A549 (cell line): ENCODE data around the gene ANK2. TPM values are rescaled to one million over a fixed set of nuclear protein-coding genes. Genes with fewer than 3 reads are reported as not detected.

ENCODE experiments used
- ATAC-seq, 2 experiments: fragments of 200-7000 bp in 1 of 2; fragments of >200 bp in 1 of 2; cut with Nextera tagmentation in 1 of 2; cut with Tn5 transposase in 1 of 2; 3 replicates each; pipeline versions ENCODE4 v1.8.0 to v1.9.1; 2018 to 2020; ENCODE audit warnings: mild to moderate bottlenecking in 1 of 2, moderate library complexity in 1 of 2
- CTCF ChIA-PET: fragments of 300-600 bp; sonication (Branson Sonifier 250); formaldehyde crosslinking; extraction: SDS; loops from one replicate; lab custom pipeline; 2021; ENCODE audit warnings: antibody characterized with exemption, inconsistent platforms; lab: Yijun Ruan, JAX
- POLR2A ChIA-PET: fragments of 350-600 bp; formaldehyde crosslinking; extraction: SDS; loops from one replicate; lab custom pipeline; 2021; ENCODE audit warnings: antibody characterized with exemption, inconsistent platforms; lab: Yijun Ruan, JAX
- DNase-seq, 2 experiments: peaks; one replicate each; pipeline versions ENCODE4 v3.0.0 to v3.0.0-alpha.2; 2011 to 2016; ENCODE audit warnings: low read depth in 1 of 2, low spot score in 1 of 2
- FAIRE-seq: peaks from 2 replicates; lab custom pipeline; 2011; peaks lifted over from hg19 to GRCh38; lab: Jason Lieb, UNC
- H3K27ac ChIP-seq, 2 experiments: fragments of >200 bp; sonication (Bioruptor Twin); formaldehyde crosslinking; 3 replicates each; pipeline ENCODE4 v1.5.1; 2016 to 2017
- H3K4me1 ChIP-seq: fragments of >200 bp; sonication (Bioruptor Twin); formaldehyde crosslinking; 3 replicates; pipeline ENCODE4 v1.6.1; 2016
- H3K4me2 ChIP-seq: fragments of >200 bp; sonication (Bioruptor Twin); formaldehyde crosslinking; 3 replicates; pipeline ENCODE4 v1.6.1; 2016
- H3K4me3 ChIP-seq: fragments of >200 bp; sonication (Bioruptor Twin); formaldehyde crosslinking; 3 replicates; pipeline ENCODE4 v1.5.1; 2016
- H3K9me3 ChIP-seq: fragments of >200 bp; sonication (Bioruptor Twin); formaldehyde crosslinking; 3 replicates; pipeline ENCODE4 v1.6.1; 2016
- BHLHE40 ChIP-seq: IDR thresholded peaks from 2 replicates; pipeline ENCODE4 v1.6.1; 2012; ENCODE audit warnings: low read depth, low read length, inconsistent platforms
- CTCF ChIP-seq: fragments of >200 bp; sonication (Bioruptor Twin); formaldehyde crosslinking; IDR thresholded peaks from 3 replicates; pipeline ENCODE4 v1.5.1; 2016
- EP300 ChIP-seq, 2 experiments: fragments of >200 bp; sonication (Bioruptor Twin); formaldehyde crosslinking; IDR thresholded peaks; 2 replicates in 1 of 2; 3 replicates in 1 of 2; pipeline ENCODE4 v1.6.1; 2016 to 2017
- FOSB ChIP-seq: fragments of 250-450 bp; sonication (Bioruptor Pico); IDR thresholded peaks from 2 replicates; pipeline ENCODE4 v1.5.0; 2020; ENCODE audit warnings: mild to moderate bottlenecking, moderate library complexity
- GATA3 ChIP-seq: IDR thresholded peaks from 2 replicates; pipeline ENCODE4 v1.6.1; 2012; ENCODE audit warnings: borderline replicate concordance
- HDAC2 ChIP-seq: fragments of 200-600 bp; sonication (generic); IDR thresholded peaks from 2 replicates; pipeline ENCODE4 v1.6.1; 2016
- HEYL ChIP-seq: fragments of 250-450 bp; sonication (Bioruptor Pico); IDR thresholded peaks from 2 replicates; pipeline ENCODE4 v1.8.0; 2021; ENCODE audit warnings: mild to moderate bottlenecking, moderate library complexity
- HMGXB4 ChIP-seq: fragments of 250-450 bp; sonication (Bioruptor Pico); IDR thresholded peaks from 2 replicates; pipeline ENCODE4 v1.5.0; 2021; ENCODE audit warnings: mild to moderate bottlenecking, moderate library complexity, borderline replicate concordance
- HOXB5 ChIP-seq: fragments of 250-450 bp; sonication (Bioruptor Pico); IDR thresholded peaks from 2 replicates; pipeline ENCODE4 v1.5.0; 2020; ENCODE audit warnings: mild to moderate bottlenecking, moderate library complexity
- KDM1A ChIP-seq: fragments of 200-600 bp; sonication (generic); IDR thresholded peaks from 2 replicates; pipeline ENCODE4 v1.6.1; 2016; ENCODE audit warnings: low read depth, mild to moderate bottlenecking
- MAFK ChIP-seq: fragments of 450-650 bp; IDR thresholded peaks from 2 replicates; pipeline ENCODE4 v1.6.1; 2014; ENCODE audit not compliant: partially characterized antibody
- MYC ChIP-seq: IDR thresholded peaks from 2 replicates; pipeline ENCODE4 v1.6.1; 2012; ENCODE audit warnings: mild to moderate bottlenecking, inconsistent platforms, low read length, improper control_type of control experiment, borderline replicate concordance
- NFE2L2 ChIP-seq: fragments of 150-350 bp; conservative IDR thresholded peaks from 2 replicates; pipeline ENCODE4 v1.6.1; 2014; ENCODE audit warnings: low read length
- NPAS2 ChIP-seq: fragments of 250-450 bp; sonication (Bioruptor Pico); IDR thresholded peaks from 2 replicates; pipeline ENCODE4 v1.8.0; 2022; ENCODE audit warnings: mild to moderate bottlenecking, moderate library complexity, borderline replicate concordance
- PBX3 ChIP-seq: IDR thresholded peaks from 2 replicates; pipeline ENCODE4 v1.6.1; 2012
- POLR2A ChIP-seq: IDR thresholded peaks from 2 replicates; pipeline ENCODE4 v1.6.1; 2012; ENCODE audit warnings: mild to moderate bottlenecking, low read length
- POLR2AphosphoS2 ChIP-seq: conservative IDR thresholded peaks from 2 replicates; pipeline ENCODE4 v1.6.1; 2012; ENCODE audit warnings: low read length, improper control_type of control experiment, inconsistent platforms
- RFX5 ChIP-seq: fragments of 450-650 bp; IDR thresholded peaks from 2 replicates; pipeline ENCODE4 v1.7.1; 2014; ENCODE audit warnings: antibody characterized with exemption, mild to moderate bottlenecking, moderate library complexity
- RNF2 ChIP-seq: fragments of 200-600 bp; sonication (generic); IDR thresholded peaks from 2 replicates; pipeline ENCODE4 v1.6.1; 2016; ENCODE audit warnings: low read depth, mild to moderate bottlenecking, antibody characterized with exemption, moderate library complexity, borderline replicate concordance
- SMC3 ChIP-seq: fragments of >200 bp; sonication (Bioruptor Twin); formaldehyde crosslinking; IDR thresholded peaks from 3 replicates; pipeline ENCODE4 v1.6.1; 2018; ENCODE audit warnings: inconsistent platforms
- TFCP2L1 ChIP-seq: fragments of 250-450 bp; sonication (Bioruptor Pico); IDR thresholded peaks from 2 replicates; pipeline ENCODE4 v1.5.0; 2021; ENCODE audit warnings: mild to moderate bottlenecking
- ZC3H11A ChIP-seq: fragments of 450-650 bp; IDR thresholded peaks from 2 replicates; pipeline ENCODE4 v1.6.1; 2014; ENCODE audit warnings: antibody characterized with exemption, mild to moderate bottlenecking
- ZFP36 ChIP-seq: fragments of 450-650 bp; IDR thresholded peaks from 2 replicates; pipeline ENCODE4 v1.6.1; 2014; ENCODE audit warnings: borderline replicate concordance; ENCODE audit not compliant: partially characterized antibody
- ZSCAN20 ChIP-seq: fragments of 250-450 bp; sonication (Bioruptor Pico); IDR thresholded peaks from 2 replicates; pipeline ENCODE4 v1.8.0; 2022; ENCODE audit warnings: mild to moderate bottlenecking, moderate library complexity
- WGBS: methylation state at CpG from one replicate; pipeline ENCODE4 v1.1.6; 2017; ENCODE audit errors: missing lambda C conversion rate; 5-methylcytosine and 5-hydroxymethylcytosine counted together
- polyA plus RNA-seq, 4 experiments: library from polyadenylated mRNA; depleted of rRNA in 3 of 4; stranded (reverse); fragments of >200 nt; fragmentation: RNase III in 1 of 4; extraction: RNeasy Plus Mini Kit Qiagen cat#74134 plus additional on column Dnase treatment in 1 of 4; gene quantifications; 2 replicates in 3 of 4; 3 replicates in 1 of 4; pipeline ENCODE4 v1.2.3, GENCODE V29; 2011 to 2017

ANK2 gene
- polyA plus RNA-seq, 2 of the 4 experiments (the other 2 are of a cell fraction) = 1.4 to 3.1 TPM

- H3K4me3 ChIP-seq = no peak overlapping the region
- ATAC-seq (no peak), DNase-seq (no peak)
- H3K27ac ChIP-seq = no peak overlapping the region
- ChIA-PET POLR2A (no interaction called here), CTCF (no interaction called here)
- TF ChIP-seq KDM1A (no peak), RFX5 (no peak), POLR2A (no peak), MYC (no peak), HOXB5 (CRISPR knock-in tag) (no peak), CTCF (no peak), HDAC2 (no peak), GATA3 (no peak), HMGXB4 (CRISPR knock-in tag) (no peak), SMC3 (no peak), ZFP36 (no peak), NPAS2 (CRISPR knock-in tag) (no peak), EP300 (IDR thresholded peaks at IDR 0.05) (no peak), ZSCAN20 (CRISPR knock-in tag) (no peak), PBX3 (no peak), RNF2 (no peak), NFE2L2 (no peak), POLR2AphosphoS2 (no peak), HEYL (CRISPR knock-in tag) (no peak)
- TF ChIP-seq, all 56 proteins: peak for 0
- Histone ChIP-seq H3K9me3 (no peaks in the 10 kb centered on the region), H3K4me1 (no peaks in the 10 kb centered on the region), H3K4me2 (no peak overlapping the region)
- FAIRE-seq = no peak
Measured at GRCh38 chr4:113371111-113371510, 321.7 kb downstream of the ANK2 start.

- TF ChIP-seq ZC3H11A (no peak), TFCP2L1 (CRISPR knock-in tag) (no peak), HOXB5 (CRISPR knock-in tag) (no peak), BHLHE40 (no peak), MAFK (no peak), ZSCAN20 (CRISPR knock-in tag) (no peak), FOSB (CRISPR knock-in tag) (no peak)
- H3K4me1 ChIP-seq = no peaks in the 10 kb centered on the region
- ATAC-seq (no peak), DNase-seq (no peak), FAIRE-seq (no peak)
- no peak overlapping the region for H3K27ac ChIP-seq
- WGBS = 30% methylated on average over 1 of the region's 1 CpG
- ChIA-PET POLR2A (no interaction called here), CTCF (interaction anchor here (0.7 kb wide), 1 partner anchor 75 kb away, joined by 3 read pairs; no protein-coding TSS in a partner anchor)
- H3K9me3 ChIP-seq = no peaks in the 10 kb centered on the region
- no peak overlapping the region for H3K4me3 ChIP-seq
- no peak overlapping the region for H3K4me2 ChIP-seq
Measured at GRCh38 chr4:113375964-113376666, 326.7 kb downstream of the ANK2 start.
